Activated CD8-positive, alpha-beta memory T cell treated with anti-CD3 and anti-CD28 coated beads for 4 hours (primary cell): ENCODE data around the gene VGLL4.
A peak's percentile ranks its signal among the peaks of the same experiment; 100 is the strongest.

Experiments used
- DNase-seq, 2 donors: peaks; one replicate each; pipeline ENCODE4 v3.0.0-alpha.2; 2020; ENCODE audit warnings: low read depth in 2 of 2

Gene VGLL4

DNA sequence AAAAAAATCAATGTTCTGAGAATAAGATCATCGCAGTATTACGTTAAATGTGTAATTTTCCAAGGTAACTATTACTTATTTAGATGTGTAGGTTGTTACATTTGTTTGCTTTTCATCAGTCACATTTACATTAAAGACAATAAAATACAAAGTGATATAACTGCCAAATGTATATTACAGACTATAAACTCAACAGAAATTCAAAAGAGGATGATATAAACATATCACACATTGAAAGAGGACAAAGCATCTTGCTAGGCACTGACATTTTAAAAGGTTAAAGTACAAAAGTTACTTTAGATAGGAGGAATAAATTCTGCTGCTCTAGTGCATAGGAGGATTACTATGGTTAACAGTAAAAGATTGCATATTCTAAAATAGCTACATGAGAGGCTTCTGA, 16.1 kb downstream of the VGLL4 start:
- no peak for DNase-seq

DNA sequence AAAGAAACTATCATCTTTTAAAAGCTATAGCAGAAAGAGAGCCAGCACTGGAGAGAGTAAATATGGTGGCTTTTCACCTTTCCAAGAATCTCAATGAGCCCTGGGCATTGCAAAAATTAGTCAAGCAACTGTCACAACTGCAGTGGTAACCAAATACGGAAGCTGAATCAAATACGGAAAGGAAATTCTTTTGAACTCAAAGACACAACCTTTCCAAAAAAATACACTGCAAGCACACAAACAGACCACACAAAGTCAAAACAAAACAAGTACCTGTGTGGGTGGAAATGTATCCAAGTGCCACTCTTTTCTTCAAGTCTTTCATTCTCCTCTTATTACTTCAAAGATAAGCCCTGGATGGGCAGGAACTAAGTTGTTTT, 17.6 kb downstream of the VGLL4 start:
- DNase-seq, result no peak

DNA sequence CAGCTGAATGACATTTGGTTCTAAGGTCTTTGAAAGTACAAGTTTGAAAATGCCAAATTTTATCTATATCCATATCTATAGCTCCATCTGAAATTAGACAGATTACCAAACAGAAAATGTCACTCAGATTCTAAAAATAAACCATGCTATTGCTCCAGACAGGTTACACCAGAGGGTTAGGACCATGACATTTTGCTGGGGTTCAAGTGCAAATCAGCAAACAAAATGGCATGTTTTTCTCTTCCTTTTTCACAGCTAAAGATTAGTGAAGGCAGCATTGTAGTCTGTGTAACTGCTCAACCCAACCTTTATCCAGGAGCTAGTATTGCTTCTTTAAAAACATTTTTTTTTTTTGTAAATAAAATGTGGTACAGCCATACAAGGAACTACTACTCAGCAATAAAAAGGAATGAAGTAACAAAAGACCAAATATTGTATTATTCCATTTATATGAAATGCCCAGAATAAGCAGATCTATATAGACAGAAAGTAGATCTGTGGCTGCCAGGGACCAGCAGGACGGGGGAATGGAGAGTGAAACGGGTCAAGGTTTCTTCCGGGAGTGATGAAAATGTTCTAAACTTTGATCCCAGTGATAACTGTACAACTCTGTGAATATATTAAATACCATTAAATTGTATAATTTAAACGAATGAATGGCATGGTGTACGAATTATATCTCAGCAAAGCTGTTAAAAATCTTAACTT, 18.2 kb downstream of the VGLL4 start:
- no peak for DNase-seq

DNA sequence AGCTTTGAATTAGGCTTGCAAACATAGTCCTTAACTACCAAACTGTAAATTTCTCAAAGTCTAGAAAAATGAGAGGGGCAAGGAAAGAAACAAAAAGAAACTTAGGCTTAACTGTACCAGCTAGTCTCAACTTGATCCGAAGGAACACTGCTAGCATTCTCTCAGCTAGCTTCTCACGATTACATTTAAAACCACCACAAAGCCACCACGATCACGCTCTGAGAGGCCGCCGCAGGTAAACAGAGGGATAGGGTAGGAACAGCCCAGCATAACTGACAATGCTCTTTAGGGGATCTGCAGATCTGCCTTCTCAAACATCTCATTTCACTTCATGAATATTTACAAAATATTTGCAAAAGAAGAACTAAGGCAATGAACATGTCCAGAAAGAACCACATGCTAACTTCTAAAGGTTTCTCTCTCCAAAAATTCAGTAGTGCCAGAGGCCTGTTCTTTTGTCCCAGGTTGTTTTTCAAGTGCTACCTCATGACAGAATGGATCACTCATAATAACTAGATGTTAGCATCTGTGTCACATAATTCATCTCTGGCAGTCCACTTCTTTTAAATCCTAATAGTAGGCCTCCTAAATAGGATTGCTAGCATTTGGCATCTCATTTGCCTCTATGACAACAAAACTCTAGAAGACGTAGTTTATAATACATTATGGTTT, 18.9 kb downstream of the VGLL4 start:
- no peak for DNase-seq

DNA sequence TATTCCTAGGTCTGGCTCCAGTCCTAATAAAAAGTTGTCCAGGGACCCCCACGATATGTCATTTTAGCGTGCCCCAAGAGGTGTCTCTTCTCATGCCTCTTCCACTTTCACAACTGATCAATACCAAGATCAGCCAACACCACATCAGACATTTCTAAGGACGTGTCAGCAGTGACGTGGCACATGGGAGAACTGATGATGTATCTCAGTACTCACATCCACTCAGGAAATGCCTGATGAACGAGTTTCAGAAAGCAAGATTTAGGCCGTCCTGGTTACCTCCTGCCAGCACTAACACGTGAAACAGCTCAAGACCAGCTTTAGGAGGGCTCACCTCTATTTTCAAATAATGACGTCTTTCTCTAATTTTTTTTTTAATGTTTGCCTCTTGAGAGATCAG, 19.6 kb downstream of the VGLL4 start:
- DNase-seq, result peak; percentile 20 to 42

DNA sequence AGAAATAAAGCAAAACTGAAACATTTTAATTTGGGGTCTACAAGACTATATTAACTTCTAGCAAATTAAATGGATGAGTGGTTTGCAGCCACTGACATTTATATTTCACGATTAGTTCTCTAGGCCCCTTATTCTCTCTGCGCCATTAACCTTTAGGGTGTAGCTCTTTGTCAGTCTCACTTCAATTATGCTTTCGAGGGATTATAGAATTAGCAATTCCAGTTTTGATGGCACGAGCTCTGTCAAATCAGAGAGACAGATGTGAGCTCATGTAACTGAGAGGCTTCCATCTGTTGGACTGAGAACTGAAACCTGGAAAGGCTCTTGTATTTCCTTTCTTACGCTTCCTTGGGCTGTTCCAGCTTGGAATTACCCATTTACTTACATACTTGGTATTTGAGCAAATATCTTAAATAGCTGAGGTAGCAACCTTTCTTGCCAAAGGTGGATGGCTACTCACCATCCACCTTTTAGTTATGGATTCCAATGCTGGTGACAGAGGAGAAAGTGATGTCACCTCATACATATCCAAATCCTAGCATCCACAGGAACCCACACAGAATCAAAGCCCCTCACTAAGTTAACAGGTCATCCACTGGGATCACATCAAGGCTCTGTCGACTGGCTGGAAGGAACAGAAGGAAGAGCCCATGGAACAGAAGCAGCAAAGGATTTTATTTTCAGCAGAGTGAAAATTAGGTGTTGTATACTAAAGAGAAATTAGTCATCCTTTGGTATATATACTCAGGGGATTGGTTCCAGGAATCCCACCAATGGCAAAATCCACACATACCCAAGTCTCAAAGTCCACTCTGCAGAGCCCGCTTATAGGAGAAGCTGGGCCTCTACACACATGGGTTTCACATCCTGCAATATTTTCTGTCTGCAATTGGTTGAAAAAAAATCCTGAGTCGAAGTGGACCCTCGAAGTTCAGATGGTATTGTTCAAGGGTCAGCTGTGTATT, 20.8 kb downstream of the VGLL4 start:
- DNase-seq, result no peak

DNA sequence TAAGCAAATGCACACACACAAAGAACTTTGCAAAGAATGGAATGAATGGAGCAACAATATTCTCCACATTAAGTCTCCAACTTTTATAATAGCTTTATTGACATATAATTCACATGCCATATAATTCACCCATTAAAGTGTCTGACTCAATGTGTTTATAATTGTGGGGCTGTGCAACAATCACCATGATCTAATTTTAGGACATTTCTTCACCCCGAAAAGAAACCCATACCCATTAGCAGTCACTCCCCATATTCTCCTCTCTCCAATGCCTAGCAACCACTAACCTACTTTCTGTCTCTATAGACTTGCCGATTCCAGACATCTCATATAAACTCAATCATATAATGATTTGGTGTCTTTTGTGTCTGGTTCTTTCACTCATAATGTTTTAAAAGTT, 22.6 kb downstream of the VGLL4 start:
- DNase-seq, result no peak

DNA sequence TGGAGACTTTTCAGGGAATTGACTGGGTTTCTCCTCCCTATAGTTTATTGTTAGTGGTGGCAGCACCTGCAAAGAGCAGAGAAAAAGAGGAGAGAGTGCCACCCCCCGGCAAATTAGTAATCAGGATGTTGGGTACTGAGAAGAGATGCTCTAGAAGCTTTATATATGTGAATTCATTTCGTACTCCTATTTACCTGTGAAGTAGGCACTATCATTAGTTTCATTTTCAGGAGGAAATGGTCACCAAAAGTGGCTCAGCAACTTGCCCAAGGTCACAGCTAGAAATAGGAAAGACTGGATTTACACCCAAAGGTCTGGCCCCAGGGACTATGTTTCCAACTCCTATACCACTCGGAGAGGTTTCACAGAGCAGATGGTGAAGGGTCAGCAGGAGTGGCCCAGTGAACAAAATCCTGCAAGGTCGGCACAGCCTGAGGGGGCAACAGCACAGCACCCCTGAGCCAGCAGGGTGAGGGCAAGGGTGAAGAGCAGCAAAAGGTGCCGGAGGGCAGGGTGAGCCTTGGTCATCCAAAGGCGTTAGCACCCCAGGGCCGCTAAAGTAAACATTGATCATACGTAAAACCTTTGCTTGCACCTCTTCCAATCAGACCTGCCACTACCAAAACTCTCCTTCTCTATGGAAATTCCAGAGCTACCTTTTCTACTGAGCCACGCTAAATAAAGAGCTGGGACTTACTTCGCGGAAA, 23.6 kb downstream of the VGLL4 start:
- DNase-seq, result no peak

DNA sequence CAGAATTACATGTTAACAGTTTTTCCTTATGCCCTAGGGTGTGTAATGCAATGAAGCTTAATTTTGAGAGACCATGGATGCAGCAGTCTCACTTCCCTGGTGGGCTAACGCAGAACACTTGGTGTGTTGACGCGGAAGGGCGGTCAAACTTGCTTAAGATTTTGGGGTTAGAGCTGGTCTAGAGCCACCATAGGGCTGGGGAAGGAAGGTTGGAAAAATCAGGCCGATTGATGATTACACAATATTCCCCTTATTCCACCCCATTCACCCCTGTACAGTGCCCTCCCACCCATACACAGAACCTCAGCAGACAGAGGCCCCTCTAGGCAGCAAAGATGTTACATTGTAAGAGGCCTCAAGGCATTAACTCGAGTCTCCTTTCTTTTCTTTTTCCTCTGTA, 24.3 kb downstream of the VGLL4 start:
- no peak for DNase-seq

DNA sequence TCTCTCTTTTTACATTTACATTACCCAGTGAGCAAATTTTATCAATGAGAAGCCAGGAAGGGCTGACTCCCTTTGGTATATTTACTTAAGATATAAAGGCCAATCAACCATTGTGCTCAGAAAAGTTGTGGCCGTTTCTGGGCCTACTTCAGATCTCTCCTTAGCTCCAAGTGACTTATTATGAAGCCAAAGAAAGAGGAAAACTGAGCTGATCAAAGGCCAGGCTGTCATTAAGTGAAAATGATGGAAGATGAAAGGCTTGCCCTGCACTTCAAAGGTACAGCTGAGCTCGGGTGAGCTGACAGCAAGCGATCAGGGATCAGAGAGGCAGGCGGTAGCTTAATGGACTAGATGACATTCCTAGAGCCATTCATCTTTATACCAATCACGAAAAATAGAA, 24.8 kb downstream of the VGLL4 start:
- no peak for DNase-seq

DNA sequence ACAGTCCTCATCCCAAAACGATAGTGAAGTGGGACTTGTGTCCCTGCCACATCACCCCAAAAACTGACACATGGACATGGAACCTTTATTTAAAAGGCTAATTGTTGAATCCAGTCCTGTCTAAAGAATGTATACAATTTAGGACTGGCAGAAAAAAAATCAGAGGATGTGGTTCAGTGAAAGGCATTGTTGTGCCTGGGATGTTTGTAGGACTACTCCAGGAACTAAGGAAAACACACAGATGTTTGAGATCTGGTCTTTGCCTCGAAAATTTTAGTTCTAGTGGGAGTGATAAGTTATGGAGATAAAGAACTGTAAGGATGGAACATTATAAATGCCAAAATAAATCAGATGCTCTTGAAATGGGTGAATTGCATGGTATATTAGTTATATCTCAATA, 27.2 kb downstream of the VGLL4 start:
- DNase-seq, result no peak

DNA sequence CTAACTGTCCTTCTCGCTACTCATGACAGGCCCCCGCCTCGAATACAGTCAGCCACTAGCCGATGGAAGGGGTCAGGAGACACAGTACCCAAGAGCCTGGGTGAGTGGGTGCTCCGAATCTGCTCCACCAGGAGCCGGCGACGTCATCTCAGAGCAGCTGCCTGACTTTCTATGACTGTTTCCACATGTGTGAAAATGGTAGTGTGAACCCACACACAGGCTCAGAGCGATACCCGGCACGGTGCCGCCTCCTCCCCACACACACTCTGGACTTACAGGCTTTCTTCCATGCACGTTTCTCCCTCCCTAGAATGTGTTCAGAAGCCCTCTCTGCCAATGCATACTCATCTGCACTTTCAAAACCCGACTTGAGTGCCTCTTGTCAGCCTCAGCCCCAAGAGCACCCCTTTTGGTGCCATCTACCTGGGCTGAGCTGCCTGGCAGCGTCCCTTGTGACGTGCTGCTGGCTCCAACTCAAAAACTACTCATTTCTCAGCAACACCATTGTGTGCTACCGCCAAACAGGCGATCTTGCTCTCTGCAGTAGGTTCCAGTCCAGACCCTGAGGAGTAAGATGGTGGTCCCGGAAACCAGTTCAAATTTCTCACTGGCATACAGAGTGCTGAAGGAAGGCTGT, 29.7 kb downstream of the VGLL4 start:
- no peak for DNase-seq

DNA sequence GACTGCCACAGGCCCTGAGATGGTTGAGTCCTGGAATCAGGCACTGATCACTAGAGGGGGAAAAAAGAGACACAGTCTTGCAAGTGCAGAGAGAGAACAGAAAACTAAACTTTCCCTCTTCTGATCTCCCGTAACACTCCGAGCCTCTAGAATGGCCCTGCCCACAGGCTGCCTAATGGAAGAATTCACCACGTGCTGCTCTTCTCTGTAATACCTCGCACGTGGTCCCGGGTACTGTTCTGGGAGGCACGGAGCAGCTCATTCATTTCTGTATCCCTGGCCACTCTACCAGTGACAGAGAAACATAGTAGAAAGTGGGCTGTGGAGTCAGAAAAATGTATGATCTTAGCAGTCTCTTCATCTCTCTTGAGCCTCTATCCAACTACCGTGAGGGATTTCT, 30.4 kb downstream of the VGLL4 start:
- DNase-seq, result no peak

DNA sequence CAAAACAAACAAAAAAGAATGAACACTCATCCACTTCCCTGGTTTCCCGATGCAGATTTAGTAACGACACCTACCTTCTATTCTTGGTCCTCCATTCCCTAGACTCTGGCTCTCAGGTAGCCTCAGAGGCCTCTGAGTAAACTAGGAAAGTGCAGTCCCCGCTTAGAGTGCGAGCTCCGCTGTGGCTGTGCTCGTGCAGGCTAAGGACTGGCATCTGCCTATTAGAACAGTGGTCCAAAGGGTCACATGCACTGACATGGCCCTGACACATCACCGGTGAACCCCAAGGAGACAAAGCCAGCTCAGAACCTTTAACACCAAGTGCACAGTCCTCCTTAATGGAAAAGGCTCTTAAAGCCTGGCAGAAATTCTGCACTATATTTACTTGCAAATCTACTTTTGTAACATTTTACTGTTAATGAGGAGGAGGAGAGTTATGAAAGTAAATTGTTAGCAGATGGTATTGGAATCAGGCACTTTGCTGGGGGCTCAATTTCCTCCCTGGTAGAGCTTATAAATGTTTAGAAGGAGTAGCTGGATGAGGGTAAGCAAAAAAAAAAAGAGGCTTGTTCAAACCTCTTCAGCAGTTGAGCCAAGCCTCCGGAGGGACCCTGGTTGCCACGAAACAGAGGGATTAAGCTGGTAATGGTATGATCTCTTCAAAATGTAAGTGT, 31.1 kb downstream of the VGLL4 start:
- DNase-seq, result no peak

DNA sequence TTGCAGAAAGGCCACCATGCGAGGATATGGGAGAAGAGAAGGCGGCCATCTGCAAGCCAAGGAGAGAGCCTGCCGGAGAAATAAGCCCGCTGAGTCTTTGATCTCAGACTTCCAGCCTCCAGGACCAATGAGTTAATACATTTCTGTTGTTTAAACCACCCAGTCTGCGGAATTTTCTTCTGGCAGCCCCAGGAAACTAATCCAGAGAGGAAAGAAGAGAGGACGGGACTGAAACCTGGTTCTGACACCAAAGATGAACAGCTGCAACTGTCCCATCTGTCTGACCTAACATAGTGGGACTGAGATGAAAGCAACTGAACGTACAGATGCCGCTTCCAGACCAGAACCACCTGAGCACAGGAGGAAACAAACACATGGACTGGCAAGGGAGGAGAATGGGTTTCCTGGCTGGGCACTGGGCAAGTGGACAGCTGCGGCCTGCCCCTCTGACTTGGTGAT, 32.3 kb downstream of the VGLL4 start:
- no peak for DNase-seq

DNA sequence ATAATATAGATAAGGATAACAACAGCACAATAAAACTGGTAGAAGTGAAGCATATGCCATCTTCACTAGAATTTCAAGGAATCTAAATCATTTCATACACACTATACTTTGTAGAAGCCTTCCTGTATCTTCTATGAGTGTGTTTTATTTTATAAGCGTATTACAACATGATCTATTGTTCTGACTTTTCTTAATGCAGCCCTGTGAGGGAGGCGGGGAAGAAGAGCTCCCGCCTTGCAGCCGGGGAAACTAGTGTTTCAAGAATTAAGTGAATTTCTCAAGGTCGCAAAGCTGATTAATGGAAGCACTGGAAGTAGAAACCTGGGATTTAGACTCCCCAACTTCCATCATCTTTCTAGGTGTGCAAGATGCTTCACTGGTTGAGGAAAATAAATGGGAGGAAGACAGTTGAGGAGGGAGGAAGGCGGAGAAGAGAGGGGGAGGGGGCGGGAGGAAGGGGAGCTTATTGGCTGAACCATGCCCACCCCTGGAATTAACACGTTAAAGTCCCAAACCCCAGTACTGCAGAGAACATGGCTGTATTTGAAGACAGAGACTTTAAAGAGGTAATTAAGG, 32.9 kb downstream of the VGLL4 start:
- DNase-seq, result no peak

DNA sequence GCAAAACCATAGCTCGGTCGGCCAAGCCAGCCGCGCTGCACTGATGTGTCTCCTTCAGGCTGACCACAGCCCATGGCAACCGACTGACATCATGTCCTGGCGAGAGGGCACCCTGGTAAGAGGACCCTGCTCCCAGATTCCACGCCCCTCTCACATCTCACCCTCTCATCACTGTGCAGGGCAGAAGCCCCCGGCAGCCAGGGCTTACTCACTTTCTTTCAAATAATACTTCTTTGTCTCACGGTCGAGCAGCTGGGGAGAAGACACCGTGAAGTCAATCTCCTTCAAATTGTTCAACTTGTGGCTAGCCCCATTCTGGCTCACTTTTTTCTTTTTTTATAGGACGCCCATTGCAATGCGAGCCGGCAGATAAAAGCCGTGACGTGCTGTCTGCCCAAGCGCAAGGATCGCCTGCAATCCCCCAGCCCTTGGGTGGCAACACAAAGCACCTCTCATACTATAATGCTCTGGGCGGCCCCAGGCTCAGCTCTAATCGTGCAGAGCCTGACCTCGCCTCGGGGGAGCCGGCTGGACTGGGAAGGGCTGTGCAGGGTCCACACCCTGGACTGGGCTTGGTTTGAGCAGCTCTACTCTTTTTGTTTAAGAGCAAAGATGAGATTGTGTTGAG, 33.6 kb downstream of the VGLL4 start:
- DNase-seq, result no peak

DNA sequence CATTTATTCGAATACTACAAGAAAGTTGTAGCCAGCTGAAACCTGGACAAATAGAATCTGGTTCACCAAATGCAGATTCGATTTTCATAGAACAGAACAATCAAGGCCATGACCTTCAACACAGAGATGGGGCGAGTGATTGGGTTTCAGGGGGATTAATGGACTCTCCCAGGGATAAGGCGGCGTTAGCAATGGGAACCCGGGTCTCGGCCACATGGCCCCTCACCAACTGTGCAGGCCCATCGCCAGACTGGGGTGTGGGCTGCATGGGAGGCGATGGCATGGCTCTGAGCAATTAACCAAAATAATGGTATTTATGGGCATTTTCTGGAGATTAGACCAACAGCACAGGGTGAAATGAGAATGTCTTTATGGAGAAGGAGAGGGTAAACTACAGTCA, 34.2 kb downstream of the VGLL4 start:
- no peak for DNase-seq

DNA sequence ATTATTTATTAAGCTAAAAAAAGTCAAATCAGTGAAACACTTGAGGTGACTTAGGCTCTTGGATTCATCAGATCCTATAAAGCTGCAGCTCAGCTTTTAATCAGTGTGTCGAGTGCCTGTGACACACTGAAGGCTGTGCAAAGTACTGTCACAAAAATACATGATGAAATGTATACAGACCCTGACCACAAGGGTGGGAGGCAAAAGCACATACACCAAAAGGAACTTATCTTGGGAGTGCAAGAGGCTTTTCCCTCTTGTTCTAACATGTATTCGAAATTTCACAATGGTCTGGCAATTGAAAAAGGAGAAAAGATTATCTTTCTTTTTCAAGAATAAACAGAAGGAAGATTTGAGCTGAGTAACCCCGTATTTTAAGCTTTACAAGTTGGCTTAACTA, 35.9 kb downstream of the VGLL4 start:
- DNase-seq, result no peak

DNA sequence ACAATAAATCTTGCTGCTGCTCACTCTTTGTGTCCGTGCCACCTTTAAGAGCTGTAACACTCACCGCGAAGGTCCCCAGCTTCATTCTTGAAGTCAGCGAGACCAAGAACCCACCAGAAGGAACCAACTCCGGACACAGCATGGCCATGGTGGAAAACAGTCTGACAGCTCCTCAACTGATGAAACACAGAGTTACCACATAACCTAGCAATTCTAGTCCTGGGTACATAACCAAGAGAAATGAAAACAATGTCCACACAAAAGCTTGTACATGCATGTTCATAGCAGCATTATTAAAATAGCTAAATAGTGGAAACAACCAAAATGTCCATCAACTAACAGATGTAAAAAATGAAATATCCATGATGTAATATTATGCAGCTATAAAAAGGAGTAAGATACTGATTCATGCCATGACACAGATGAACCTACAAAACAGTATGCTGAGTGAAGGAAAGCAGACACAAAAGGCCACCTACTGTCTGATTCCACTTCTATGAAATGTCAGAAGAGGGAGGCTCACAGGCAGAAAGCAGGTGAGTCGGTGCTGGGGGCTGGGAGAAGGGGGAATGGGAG, 36.8 kb downstream of the VGLL4 start:
- DNase-seq, result no peak
